ENCODE data around the gene STX18.

DNA sequence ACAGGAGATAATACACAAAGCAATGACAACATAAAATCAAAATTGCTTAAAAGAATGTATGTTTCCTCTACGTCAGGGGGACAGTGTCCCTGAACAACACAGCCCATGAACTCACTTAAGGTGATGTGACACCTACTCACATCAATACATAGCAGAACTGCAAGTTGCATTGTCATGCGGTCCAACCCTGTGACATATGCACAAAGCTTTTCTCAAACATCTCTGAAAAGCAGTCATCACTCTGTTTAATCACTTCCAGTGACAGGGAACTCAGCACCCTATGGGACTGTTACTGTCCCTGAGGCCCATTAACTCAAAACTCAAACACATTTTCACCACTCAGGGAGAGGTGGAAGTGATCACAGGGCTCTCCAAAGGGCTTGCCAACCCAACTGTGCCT, 2.4 kb downstream of the STX18 start:
- TF ChIP-seq, protein P1, sequence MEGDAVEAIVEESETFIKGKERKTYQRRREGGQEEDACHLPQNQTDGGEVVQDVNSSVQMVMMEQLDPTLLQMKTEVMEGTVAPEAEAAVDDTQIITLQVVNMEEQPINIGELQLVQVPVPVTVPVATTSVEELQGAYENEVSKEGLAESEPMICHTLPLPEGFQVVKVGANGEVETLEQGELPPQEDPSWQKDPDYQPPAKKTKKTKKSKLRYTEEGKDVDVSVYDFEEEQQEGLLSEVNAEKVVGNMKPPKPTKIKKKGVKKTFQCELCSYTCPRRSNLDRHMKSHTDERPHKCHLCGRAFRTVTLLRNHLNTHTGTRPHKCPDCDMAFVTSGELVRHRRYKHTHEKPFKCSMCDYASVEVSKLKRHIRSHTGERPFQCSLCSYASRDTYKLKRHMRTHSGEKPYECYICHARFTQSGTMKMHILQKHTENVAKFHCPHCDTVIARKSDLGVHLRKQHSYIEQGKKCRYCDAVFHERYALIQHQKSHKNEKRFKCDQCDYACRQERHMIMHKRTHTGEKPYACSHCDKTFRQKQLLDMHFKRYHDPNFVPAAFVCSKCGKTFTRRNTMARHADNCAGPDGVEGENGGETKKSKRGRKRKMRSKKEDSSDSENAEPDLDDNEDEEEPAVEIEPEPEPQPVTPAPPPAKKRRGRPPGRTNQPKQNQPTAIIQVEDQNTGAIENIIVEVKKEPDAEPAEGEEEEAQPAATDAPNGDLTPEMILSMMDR (IDR thresholded peaks at IDR 0.05 in 2 of 3, conservative IDR thresholded peaks at IDR 0.05 in 1 of 3; ENCODE audit: borderline replicate concordance in 1 of 3, insufficient read depth in 1 of 3, low read depth in 2 of 3, low read length in 2 of 3), result no peak
- TF ChIP-seq SIN3A (IDR thresholded peaks at IDR 0.05; ENCODE audit: low read depth) (no peak), YY1 (IDR thresholded peaks at IDR 0.05; ENCODE audit: extremely low read depth, insufficient replicate concordance, low read depth, low read length) (no peak), ZFX (IDR thresholded peaks at IDR 0.05) (no peak), CEBPB (IDR thresholded peaks at IDR 0.05; ENCODE audit: low read depth) (no peak), TCF7L2 (IDR thresholded peaks at IDR 0.05; ENCODE audit: borderline replicate concordance, extremely low read depth, insufficient read depth, insufficient read length) (no peak), EGR1 (IDR thresholded peaks at IDR 0.05; ENCODE audit: low read depth) (no peak), POLR2A (IDR thresholded peaks at IDR 0.05; ENCODE audit: borderline replicate concordance, extremely low read depth, insufficient read depth, insufficient read length) (no peak), JUND (IDR thresholded peaks at IDR 0.05) (no peak), EZH2phosphoT487 (IDR thresholded peaks at IDR 0.05; ENCODE audit: borderline replicate concordance) (no peak), EZH2 (IDR thresholded peaks at IDR 0.05) (no peak), RAD21 (IDR thresholded peaks at IDR 0.05; ENCODE audit: low read depth) (no peak)
- TF ChIP-seq, protein P2, sequence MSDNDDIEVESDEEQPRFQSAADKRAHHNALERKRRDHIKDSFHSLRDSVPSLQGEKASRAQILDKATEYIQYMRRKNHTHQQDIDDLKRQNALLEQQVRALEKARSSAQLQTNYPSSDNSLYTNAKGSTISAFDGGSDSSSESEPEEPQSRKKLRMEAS (IDR thresholded peaks at IDR 0.05), result no peak
- TF ChIP-seq, protein P3, sequence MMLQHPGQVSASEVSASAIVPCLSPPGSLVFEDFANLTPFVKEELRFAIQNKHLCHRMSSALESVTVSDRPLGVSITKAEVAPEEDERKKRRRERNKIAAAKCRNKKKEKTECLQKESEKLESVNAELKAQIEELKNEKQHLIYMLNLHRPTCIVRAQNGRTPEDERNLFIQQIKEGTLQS (IDR thresholded peaks at IDR 0.05), result no peak
